Skeletal muscle tissue (tissue), 4 donors: ENCODE data around the gene JPH2. TPM values are rescaled to one million over a fixed set of nuclear protein-coding genes. Genes with fewer than 3 reads are reported as not detected.
"Not testable (repeated sequence)": the region's sequence is repeated elsewhere in the genome, so short reads cannot be mapped to it uniquely, and the experiment has no call there.

Experiments used
- H3K27ac ChIP-seq: one replicate; pipeline ENCODE4 v1.7.0; 2013; ENCODE audit warnings: mild to moderate bottlenecking, low read depth, low read length, inconsistent platforms
- H3K27me3 ChIP-seq, 3 donors: one replicate each; pipeline ENCODE4 v1.7.0; 2013; ENCODE audit warnings: low read length in 3 of 3; ENCODE audit not compliant: control insufficient read depth in 3 of 3, insufficient read depth in 3 of 3
- H3K36me3 ChIP-seq, 3 donors: one replicate each; pipeline ENCODE4 v1.7.0; 2013; ENCODE audit warnings: low read length in 3 of 3; ENCODE audit not compliant: control insufficient read depth in 3 of 3, insufficient read depth in 3 of 3
- H3K4me1 ChIP-seq, 3 donors: one replicate each; pipeline ENCODE4 v1.7.0; 2013; ENCODE audit warnings: low read length in 3 of 3, mild to moderate bottlenecking in 3 of 3; ENCODE audit not compliant: control insufficient read depth in 3 of 3, insufficient read depth in 3 of 3
- H3K4me3 ChIP-seq, 3 donors: one replicate each; pipeline ENCODE4 v1.7.0; 2013; ENCODE audit warnings: low read length in 3 of 3
- H3K9ac ChIP-seq, 3 donors: one replicate each; pipeline ENCODE4 v1.7.0; 2013; ENCODE audit warnings: low read length in 3 of 3, mild to moderate bottlenecking in 3 of 3, moderate library complexity in 2 of 3, low read depth in 1 of 3
- H3K9me3 ChIP-seq, 3 donors: one replicate each; pipeline ENCODE4 v1.7.0; 2013; ENCODE audit warnings: low read length in 3 of 3; ENCODE audit not compliant: control insufficient read depth in 3 of 3
- total RNA-seq: library from RNA; depleted of rRNA; stranded (reverse); fragments of >200 nt; gene quantifications from one replicate; pipeline ENCODE4 v1.2.3, GENCODE V29; 2014
- donor health status: Osteomylitis.

JPH2 gene
- total RNA-seq, 1 donor from 2014 or later, result 85.1 TPM

GRCh38 chr20:44190197-44190852, 3.3 kb upstream of the JPH2 start:
- not testable (repeated sequence) for H3K36me3 ChIP-seq, H3K27ac ChIP-seq, H3K9me3 ChIP-seq, H3K27me3 ChIP-seq, H3K4me3 ChIP-seq
- H3K9ac ChIP-seq, result peak overlapping the region in 1 of 3 donors; percentile 27
- peaks cover 25 to 30% (median 27%) of the 10 kb centered on the region in 3 donors for H3K4me1 ChIP-seq

GRCh38 chr20:44188752-44189151, 1.8 kb upstream of the JPH2 start:
- no peaks in the 10 kb centered on the region for H3K27me3 ChIP-seq
- peak overlapping the region; percentile 94 to 99 (median 96) for H3K9ac ChIP-seq
- H3K9me3 ChIP-seq, result no peaks in the 10 kb centered on the region
- H3K27ac ChIP-seq, result peak overlapping the region; percentile 98
- peak overlapping the region in 1 of 3 donors; percentile 92 for H3K4me3 ChIP-seq
- peaks cover 30 to 38% (median 30%) of the 10 kb centered on the region in 3 donors for H3K4me1 ChIP-seq
- peaks cover 3 to 7% (median 6%) of the 10 kb centered on the region in 3 donors for H3K36me3 ChIP-seq

GRCh38 chr20:44187772-44188709, 1.1 kb upstream of the JPH2 start:
- H3K36me3 ChIP-seq, result peaks cover 3 to 10% (median 6%) of the 10 kb centered on the region in 3 donors
- no peaks in the 10 kb centered on the region for H3K9me3 ChIP-seq
- H3K4me3 ChIP-seq, result peak overlapping the region; percentile 76 to 92 (median 80)
- H3K9ac ChIP-seq, result peak overlapping the region; percentile 94 to 99 (median 96)
- H3K27ac ChIP-seq, result peak overlapping the region; percentile 98
- H3K27me3 ChIP-seq, result no peaks in the 10 kb centered on the region
- H3K4me1 ChIP-seq, result peaks cover 33 to 43% (median 35%) of the 10 kb centered on the region in 3 donors

- Histone ChIP-seq H3K4me1 (peaks cover 44 to 57% (median 46%) of the 10 kb centered on the region in 3 donors), H3K27me3 (no peaks in the 10 kb centered on the region), H3K9ac (peak overlapping the region; percentile 94 to 99 (median 96))
These were observed 324 bp downstream of the JPH2 start for GRCh38 chr20:44186674-44187053.

GRCh38 chr20:44186201-44186600, 787 bp downstream of the JPH2 start:
- Histone ChIP-seq H3K27me3 (no peaks in the 10 kb centered on the region), H3K4me1 (peaks cover 48 to 61% (median 50%) of the 10 kb centered on the region in 3 donors), H3K9me3 (no peaks in the 10 kb centered on the region), H3K9ac (peak overlapping the region; percentile 94 to 99 (median 96)), H3K36me3 (peaks cover 6 to 10% (median 6%) of the 10 kb centered on the region in 3 donors), H3K27ac (peak overlapping the region; percentile 98), H3K4me3 (peak overlapping the region; percentile 76 to 92 (median 90))

More at GRCh38 chr20:44186674-44187053, 324 bp downstream of the JPH2 start:
- peaks cover 6 to 10% (median 6%) of the 10 kb centered on the region in 3 donors for H3K36me3 ChIP-seq
- H3K9me3 ChIP-seq, result no peaks in the 10 kb centered on the region
- H3K4me3 ChIP-seq, result peak overlapping the region; percentile 76 to 92 (median 90)
- H3K27ac ChIP-seq, result peak overlapping the region; percentile 98

- H3K4me3 ChIP-seq, result peak overlapping the region; percentile 76 to 92 (median 90)
- H3K4me1 ChIP-seq, result peaks cover 54 to 65% (median 56%) of the 10 kb centered on the region in 3 donors
- H3K36me3 ChIP-seq, result peaks cover 6 to 10% (median 6%) of the 10 kb centered on the region in 3 donors
- peaks cover 0 to 3% (median 0%) of the 10 kb centered on the region in 3 donors for H3K27me3 ChIP-seq
- no peaks in the 10 kb centered on the region for H3K9me3 ChIP-seq
- peak overlapping the region; percentile 94 to 99 (median 96) for H3K9ac ChIP-seq
- H3K27ac ChIP-seq, result peak overlapping the region; percentile 98
These were observed 1.4 kb downstream of the JPH2 start for GRCh38 chr20:44185574-44185973.

GRCh38 chr20:44183282-44183681, 3.7 kb downstream of the JPH2 start:
- H3K9ac ChIP-seq, result peak overlapping the region; percentile 69 to 99 (median 96)
- H3K4me3 ChIP-seq, result peak overlapping the region; percentile 76 to 92 (median 90)
- H3K27ac ChIP-seq, result peak overlapping the region; percentile 98
- no peaks in the 10 kb centered on the region for H3K9me3 ChIP-seq
- peaks cover 6 to 10% (median 6%) of the 10 kb centered on the region in 3 donors for H3K36me3 ChIP-seq
- peaks cover 47 to 59% (median 58%) of the 10 kb centered on the region in 3 donors for H3K4me1 ChIP-seq
- H3K27me3 ChIP-seq, result peaks cover 0 to 3% (median 0%) of the 10 kb centered on the region in 3 donors

- Histone ChIP-seq H3K4me3 (peak overlapping the region; percentile 76 to 92 (median 90)), H3K27me3 (peaks cover 0 to 3% (median 0%) of the 10 kb centered on the region in 3 donors), H3K27ac (peak overlapping the region; percentile 98), H3K4me1 (peaks cover 46 to 56% (median 56%) of the 10 kb centered on the region in 3 donors), H3K36me3 (peaks cover 6 to 10% (median 6%) of the 10 kb centered on the region in 3 donors), H3K9ac (peak overlapping the region; percentile 69 to 99 (median 96)), H3K9me3 (no peaks in the 10 kb centered on the region)
These were observed 4.1 kb downstream of the JPH2 start for GRCh38 chr20:44182863-44183262.

GRCh38 chr20:44182135-44182765, 4.7 kb downstream of the JPH2 start:
- Histone ChIP-seq H3K9ac (peak overlapping the region; percentile 69 to 99 (median 96)), H3K4me3 (peak overlapping the region; percentile 76 to 92 (median 90)), H3K9me3 (no peaks in the 10 kb centered on the region), H3K36me3 (peaks cover 6 to 10% (median 6%) of the 10 kb centered on the region in 3 donors), H3K27ac (peak overlapping the region; percentile 98), H3K27me3 (peaks cover 0 to 3% (median 0%) of the 10 kb centered on the region in 3 donors), H3K4me1 (peaks cover 46 to 56% (median 56%) of the 10 kb centered on the region in 3 donors)
